SK-N-SH (cell line): ENCODE data around the gene LMAN2.

Source experiments
- RFX5 ChIP-seq: IDR thresholded peaks from 2 replicates; pipeline ENCODE4 v1.6.1; 2012; ENCODE audit warnings: mild to moderate bottlenecking, improper control_type of control experiment, low read length
- RXRA ChIP-seq: IDR thresholded peaks from 2 replicates; pipeline ENCODE4 v1.4.0; 2012; ENCODE audit warnings: low read depth, mild to moderate bottlenecking, borderline replicate concordance
- TCF12 ChIP-seq: IDR thresholded peaks from 2 replicates; pipeline ENCODE4 v1.4.0; 2012
- TF ChIP-seq, protein P1 (sequence below): fragments of 200-600 bp; sonication (generic); IDR thresholded peaks from 2 replicates; pipeline ENCODE4 v1.6.1; 2017; ENCODE audit warnings: antibody characterized with exemption, mild to moderate bottlenecking, moderate library complexity
- TF ChIP-seq, protein P2 (sequence below): IDR thresholded peaks from 2 replicates; pipeline ENCODE4; 2012

- TF ChIP-seq, protein P1, sequence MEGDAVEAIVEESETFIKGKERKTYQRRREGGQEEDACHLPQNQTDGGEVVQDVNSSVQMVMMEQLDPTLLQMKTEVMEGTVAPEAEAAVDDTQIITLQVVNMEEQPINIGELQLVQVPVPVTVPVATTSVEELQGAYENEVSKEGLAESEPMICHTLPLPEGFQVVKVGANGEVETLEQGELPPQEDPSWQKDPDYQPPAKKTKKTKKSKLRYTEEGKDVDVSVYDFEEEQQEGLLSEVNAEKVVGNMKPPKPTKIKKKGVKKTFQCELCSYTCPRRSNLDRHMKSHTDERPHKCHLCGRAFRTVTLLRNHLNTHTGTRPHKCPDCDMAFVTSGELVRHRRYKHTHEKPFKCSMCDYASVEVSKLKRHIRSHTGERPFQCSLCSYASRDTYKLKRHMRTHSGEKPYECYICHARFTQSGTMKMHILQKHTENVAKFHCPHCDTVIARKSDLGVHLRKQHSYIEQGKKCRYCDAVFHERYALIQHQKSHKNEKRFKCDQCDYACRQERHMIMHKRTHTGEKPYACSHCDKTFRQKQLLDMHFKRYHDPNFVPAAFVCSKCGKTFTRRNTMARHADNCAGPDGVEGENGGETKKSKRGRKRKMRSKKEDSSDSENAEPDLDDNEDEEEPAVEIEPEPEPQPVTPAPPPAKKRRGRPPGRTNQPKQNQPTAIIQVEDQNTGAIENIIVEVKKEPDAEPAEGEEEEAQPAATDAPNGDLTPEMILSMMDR = no peak
- no peak for TF ChIP-seq RFX5
- TF ChIP-seq, protein P2, sequence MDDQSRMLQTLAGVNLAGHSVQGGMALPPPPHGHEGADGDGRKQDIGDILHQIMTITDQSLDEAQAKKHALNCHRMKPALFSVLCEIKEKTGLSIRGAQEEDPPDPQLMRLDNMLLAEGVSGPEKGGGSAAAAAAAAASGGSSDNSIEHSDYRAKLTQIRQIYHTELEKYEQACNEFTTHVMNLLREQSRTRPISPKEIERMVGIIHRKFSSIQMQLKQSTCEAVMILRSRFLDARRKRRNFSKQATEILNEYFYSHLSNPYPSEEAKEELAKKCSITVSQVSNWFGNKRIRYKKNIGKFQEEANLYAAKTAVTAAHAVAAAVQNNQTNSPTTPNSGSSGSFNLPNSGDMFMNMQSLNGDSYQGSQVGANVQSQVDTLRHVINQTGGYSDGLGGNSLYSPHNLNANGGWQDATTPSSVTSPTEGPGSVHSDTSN = no peak
- no peak for TF ChIP-seq RXRA
- TF ChIP-seq TCF12 = no peak
Observed at GRCh38 chr5:177346820-177347219, 4.6 kb downstream of the LMAN2 start.
